Endodermal cell (in vitro differentiated cells): Measurements from ENCODE around the gene MSH3. TPM values are rescaled to one million over a fixed set of nuclear protein-coding genes. Genes with fewer than 3 reads are reported as not detected.

Source experiments
- DNase-seq: peaks from one replicate; pipeline ENCODE4 v3.0.0-alpha.2; 2017
- H3K27ac ChIP-seq: 2 replicates; pipeline ENCODE4 v1.5.1; 2013; ENCODE audit warnings: mild to moderate bottlenecking, low read depth, low read length, moderate library complexity
- H3K27me3 ChIP-seq: 2 replicates; pipeline ENCODE4 v1.6.1; 2013; ENCODE audit warnings: mild to moderate bottlenecking, low read length, moderate library complexity; ENCODE audit not compliant: insufficient read depth, control insufficient read depth, poor library complexity, severe bottlenecking
- H3K36me3 ChIP-seq: 2 replicates; pipeline ENCODE4 v1.7.0; 2013; ENCODE audit warnings: mild to moderate bottlenecking, low read length, moderate library complexity; ENCODE audit not compliant: control insufficient read depth, insufficient read depth
- H3K4me1 ChIP-seq: one replicate; pipeline ENCODE4 v1.7.0; 2013; ENCODE audit warnings: low read length; ENCODE audit not compliant: control insufficient read depth, insufficient read depth
- H3K4me3 ChIP-seq: 2 replicates; pipeline ENCODE4 v1.5.1; 2013; ENCODE audit warnings: mild to moderate bottlenecking, low read length, moderate library complexity
- H3K9ac ChIP-seq: 2 replicates; pipeline ENCODE4 v1.6.1; 2013; ENCODE audit warnings: mild to moderate bottlenecking, low read length, moderate library complexity; ENCODE audit not compliant: poor library complexity, severe bottlenecking; ENCODE audit errors: extremely low read depth
- H3K9me3 ChIP-seq: 2 replicates; pipeline ENCODE4 v1.6.1; 2013; ENCODE audit warnings: mild to moderate bottlenecking, low read length, moderate library complexity; ENCODE audit not compliant: control insufficient read depth
- H3K27ac Mint-ChIP-seq: 2 replicates; pipeline ENCODE4 v1.8.0; 2020; ENCODE audit warnings: mixed read lengths
- H3K27me3 Mint-ChIP-seq: 2 replicates; pipeline ENCODE4 v1.8.0; 2021; ENCODE audit warnings: mild to moderate bottlenecking, mixed read lengths; ENCODE audit not compliant: insufficient read depth
- H3K36me3 Mint-ChIP-seq: 2 replicates; pipeline ENCODE4 v1.8.0; 2020; ENCODE audit warnings: low read depth, mixed read lengths
- H3K4me1 Mint-ChIP-seq: 2 replicates; pipeline ENCODE4 v1.8.0; 2020; ENCODE audit warnings: mixed read lengths
- H3K4me3 Mint-ChIP-seq: 2 replicates; pipeline ENCODE4 v1.8.0; 2020; ENCODE audit warnings: mild to moderate bottlenecking, moderate library complexity, mixed read lengths
- H3K9me3 Mint-ChIP-seq: 2 replicates; pipeline ENCODE4 v1.8.0; 2020; ENCODE audit warnings: mild to moderate bottlenecking, mixed read lengths
- WGBS, 2 experiments: methylation state at CpG; one replicate each; pipeline versions ENCODE4 v1.1.5 to v1.1.7; 2013; ENCODE audit warnings: missing lambda C conversion rate in 2 of 2, mixed read lengths in 1 of 2; ENCODE audit not compliant: insufficient coverage in 1 of 2, insufficient read length in 1 of 2; 5-methylcytosine and 5-hydroxymethylcytosine counted together
- total RNA-seq, 2 donors: library from RNA; stranded (reverse); fragmentation: NEBNext Ultra II Directional in 1 of 2; extraction: Animal tissue kit (Norgen Biotek cat#: 25700) in 1 of 2; gene quantifications; 2 replicates in 1 of 2; 3 replicates in 1 of 2; pipeline ENCODE4 v1.2.1, GENCODE V29; 2021
- TF ChIP-seq, protein P1 (sequence below): fragments of 200-600 bp; sonication (generic); conservative IDR thresholded peaks from 2 replicates; pipeline ENCODE4 v1.5.0; 2021; ENCODE audit warnings: antibody characterized with exemption, mild to moderate bottlenecking

MSH3 gene
- total RNA-seq, 2 donors from 2014 or later, result 17.3 to 25.2 TPM

DNA sequence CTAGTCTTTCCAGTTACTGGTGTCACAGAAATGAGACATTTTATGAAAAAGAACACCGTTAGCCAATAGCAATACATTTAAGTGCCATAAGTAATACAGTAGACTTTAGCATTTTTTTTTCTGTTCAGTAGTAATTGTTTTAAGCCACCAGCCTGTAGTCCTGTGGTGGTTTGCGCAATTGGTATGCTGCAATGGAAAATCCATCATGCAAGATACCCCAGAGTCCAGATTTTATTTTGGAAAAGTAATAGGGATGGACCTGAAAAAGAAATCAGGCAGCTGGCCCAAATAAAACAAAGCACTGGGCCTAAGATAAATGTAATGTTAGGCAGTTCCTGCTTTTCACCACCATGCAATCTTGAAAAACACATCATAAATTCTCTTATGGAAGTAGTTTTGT, 211.1 kb downstream of the MSH3 start:
- no peak overlapping the region for H3K4me3 ChIP-seq
- H3K27ac ChIP-seq, result no peak overlapping the region
- no peak overlapping the region for H3K9ac ChIP-seq
- peaks cover 8% of the 10 kb centered on the region for H3K36me3 ChIP-seq
- H3K36me3 Mint-ChIP-seq, result peaks cover 13% of the 10 kb centered on the region
- H3K4me1 Mint-ChIP-seq, result peaks cover 21% of the 10 kb centered on the region
- WGBS, 2 experiments, result 91% methylated on average over 2 of the region's 2 CpGs; no CpG with 5 or more reads in 1 of the 2 experiments
- DNase-seq, result no peak
- no peaks in the 10 kb centered on the region for H3K27me3 Mint-ChIP-seq
- H3K9me3 ChIP-seq, result peaks cover 8% of the 10 kb centered on the region
- H3K4me3 Mint-ChIP-seq, result no peak overlapping the region
- no peak overlapping the region for H3K27ac Mint-ChIP-seq
- H3K4me1 ChIP-seq, result no peaks in the 10 kb centered on the region
- no peaks in the 10 kb centered on the region for H3K27me3 ChIP-seq
- TF ChIP-seq, protein P1, sequence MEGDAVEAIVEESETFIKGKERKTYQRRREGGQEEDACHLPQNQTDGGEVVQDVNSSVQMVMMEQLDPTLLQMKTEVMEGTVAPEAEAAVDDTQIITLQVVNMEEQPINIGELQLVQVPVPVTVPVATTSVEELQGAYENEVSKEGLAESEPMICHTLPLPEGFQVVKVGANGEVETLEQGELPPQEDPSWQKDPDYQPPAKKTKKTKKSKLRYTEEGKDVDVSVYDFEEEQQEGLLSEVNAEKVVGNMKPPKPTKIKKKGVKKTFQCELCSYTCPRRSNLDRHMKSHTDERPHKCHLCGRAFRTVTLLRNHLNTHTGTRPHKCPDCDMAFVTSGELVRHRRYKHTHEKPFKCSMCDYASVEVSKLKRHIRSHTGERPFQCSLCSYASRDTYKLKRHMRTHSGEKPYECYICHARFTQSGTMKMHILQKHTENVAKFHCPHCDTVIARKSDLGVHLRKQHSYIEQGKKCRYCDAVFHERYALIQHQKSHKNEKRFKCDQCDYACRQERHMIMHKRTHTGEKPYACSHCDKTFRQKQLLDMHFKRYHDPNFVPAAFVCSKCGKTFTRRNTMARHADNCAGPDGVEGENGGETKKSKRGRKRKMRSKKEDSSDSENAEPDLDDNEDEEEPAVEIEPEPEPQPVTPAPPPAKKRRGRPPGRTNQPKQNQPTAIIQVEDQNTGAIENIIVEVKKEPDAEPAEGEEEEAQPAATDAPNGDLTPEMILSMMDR, result no peak
- peaks cover 1% of the 10 kb centered on the region for H3K9me3 Mint-ChIP-seq

DNA sequence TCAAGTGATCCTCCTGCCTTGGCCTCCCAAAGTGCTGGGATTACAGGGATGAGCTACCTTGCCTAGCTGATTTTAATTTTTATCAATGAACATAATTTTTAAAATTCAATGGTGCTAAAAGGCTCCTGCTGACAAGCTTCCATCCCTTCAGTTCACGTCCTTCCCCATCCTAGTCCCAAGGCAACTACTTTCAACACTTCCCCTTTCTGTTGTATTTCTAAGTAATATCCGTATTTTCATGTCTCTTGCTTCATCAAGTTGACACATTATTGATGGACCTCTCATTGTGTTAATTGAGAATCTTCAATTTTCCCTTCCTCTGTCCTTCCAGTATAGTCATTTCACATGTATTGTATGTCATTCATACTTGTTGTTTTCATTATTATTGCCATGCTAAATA, 211.9 kb downstream of the MSH3 start:
- Mint-ChIP-seq H3K27ac (no peak overlapping the region), H3K36me3 (peaks cover 13% of the 10 kb centered on the region), H3K4me3 (no peak overlapping the region), H3K9me3 (peaks cover 1% of the 10 kb centered on the region), H3K27me3 (no peaks in the 10 kb centered on the region), H3K4me1 (peaks cover 14% of the 10 kb centered on the region)
- 99 to 100% methylated on average over 2 of the region's 2 CpGs for WGBS, 2 experiments
- TF ChIP-seq, protein P1, result no peak
- Histone ChIP-seq H3K4me1 (no peaks in the 10 kb centered on the region), H3K9me3 (peaks cover 8% of the 10 kb centered on the region), H3K27me3 (no peaks in the 10 kb centered on the region), H3K27ac (no peak overlapping the region), H3K36me3 (peaks cover 8% of the 10 kb centered on the region), H3K9ac (no peak overlapping the region), H3K4me3 (no peak overlapping the region)
- no peak for DNase-seq

DNA sequence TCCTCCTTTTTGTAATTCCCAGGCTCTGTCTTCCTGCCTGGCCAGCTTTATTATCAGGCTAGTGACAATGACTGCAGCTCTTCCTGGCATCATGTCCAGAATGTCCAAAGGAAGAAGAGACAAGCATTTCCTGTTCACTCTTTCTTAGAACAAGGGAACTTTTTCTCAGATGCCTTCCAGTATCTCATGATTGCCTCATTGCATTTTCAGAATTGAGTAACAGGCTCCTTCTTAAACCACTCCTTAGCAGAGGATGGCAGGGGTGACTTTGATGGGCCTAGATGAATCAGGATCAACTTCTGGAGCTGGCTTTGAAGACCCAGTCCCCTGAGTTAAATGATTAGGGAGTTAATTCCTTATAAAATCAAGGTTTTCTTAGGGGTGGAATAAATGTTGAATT, 212.8 kb downstream of the MSH3 start:
- no peak overlapping the region for H3K27ac ChIP-seq
- no peaks in the 10 kb centered on the region for H3K27me3 ChIP-seq
- peaks cover 8% of the 10 kb centered on the region for H3K9me3 ChIP-seq
- no peak overlapping the region for H3K9ac ChIP-seq
- H3K4me1 ChIP-seq, result no peaks in the 10 kb centered on the region
- no peak overlapping the region for H3K4me3 ChIP-seq
- Mint-ChIP-seq H3K36me3 (peaks cover 13% of the 10 kb centered on the region), H3K4me1 (peaks cover 10% of the 10 kb centered on the region), H3K9me3 (peaks cover 1% of the 10 kb centered on the region), H3K4me3 (no peak overlapping the region), H3K27me3 (no peaks in the 10 kb centered on the region), H3K27ac (no peak overlapping the region)
- no peak for DNase-seq
- TF ChIP-seq, protein P1, result no peak
- peaks cover 10% of the 10 kb centered on the region for H3K36me3 ChIP-seq
